HG03442 (cell line): ENCODE data around the gene VPREB3.

Source experiments
- ATAC-seq: cut with Tn5 transposase; IDR thresholded peaks from one replicate; pipeline ENCODE4 v1.9.1; 2021; ENCODE audit warnings: mild to moderate bottlenecking, moderate library complexity; ENCODE audit not compliant: unreplicated experiment

VPREB3 gene, protein sequence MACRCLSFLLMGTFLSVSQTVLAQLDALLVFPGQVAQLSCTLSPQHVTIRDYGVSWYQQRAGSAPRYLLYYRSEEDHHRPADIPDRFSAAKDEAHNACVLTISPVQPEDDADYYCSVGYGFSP

DNA sequence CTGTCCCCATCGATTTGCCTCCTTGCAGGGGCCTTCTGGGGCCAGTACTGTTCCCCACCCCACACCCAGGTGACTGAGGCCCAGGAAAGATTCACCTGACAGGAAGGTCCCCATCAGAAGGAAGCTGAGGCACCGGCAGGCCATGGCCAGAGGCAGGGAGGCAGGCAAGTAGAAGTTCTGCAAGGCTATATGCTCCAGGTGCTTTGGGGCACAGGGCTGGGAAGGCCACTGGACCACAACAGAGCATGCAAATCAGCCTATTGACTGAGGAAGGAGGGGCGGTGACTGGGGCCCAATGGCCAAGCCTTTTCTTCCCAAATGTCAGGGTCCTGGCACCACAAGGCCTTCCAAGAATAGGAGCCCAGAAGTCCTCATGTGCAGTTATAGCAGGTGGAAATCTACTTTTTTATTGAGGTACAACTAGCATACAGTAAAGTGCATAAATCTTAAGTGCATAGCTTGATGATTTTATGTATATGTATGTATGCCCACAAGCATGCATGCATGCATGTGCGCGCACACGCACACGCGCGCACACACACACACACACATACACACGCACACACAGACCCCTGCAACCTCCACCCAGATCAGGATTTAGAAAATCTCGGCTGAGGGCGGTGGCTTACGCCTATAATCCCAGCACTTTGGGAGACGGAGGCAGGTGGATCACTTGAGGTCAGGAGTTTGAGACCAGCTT, at the start of gene VPREB3:
VPREB3 (minus strand) TSS at position 206 of the 700 bp plus-strand sequence; CDS start at position 144, 62 bp downstream.
- no peak for ATAC-seq

GRCh38 chr22:23803001-23803819, 49.0 kb upstream of the VPREB3 start:
- no peak for ATAC-seq

DNA sequence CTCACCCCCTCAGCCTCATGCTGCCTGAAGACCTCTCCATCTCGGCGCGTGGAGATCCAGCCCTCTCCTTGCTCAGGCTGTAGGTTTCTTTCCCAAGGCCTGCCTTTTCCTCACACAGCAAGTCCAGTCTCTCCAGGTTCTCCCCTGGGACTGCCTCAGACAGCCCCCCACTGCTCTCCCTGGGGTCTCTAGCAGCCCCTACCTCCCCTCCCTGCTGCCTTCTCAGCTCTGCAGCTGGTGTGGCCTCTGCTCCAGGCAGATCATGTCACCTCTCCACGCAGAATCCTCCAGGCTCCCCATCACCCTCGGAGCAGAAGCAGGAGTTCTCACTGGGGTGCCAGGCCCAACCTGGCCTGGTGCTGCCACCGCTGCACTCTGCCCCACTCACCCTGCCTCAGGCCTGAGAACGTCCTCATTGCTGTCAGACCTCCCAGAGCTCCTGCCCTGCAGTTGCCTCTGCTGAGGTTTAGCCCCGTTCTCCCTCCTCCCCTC, 47.7 kb upstream of the VPREB3 start:
- no peak for ATAC-seq

DNA sequence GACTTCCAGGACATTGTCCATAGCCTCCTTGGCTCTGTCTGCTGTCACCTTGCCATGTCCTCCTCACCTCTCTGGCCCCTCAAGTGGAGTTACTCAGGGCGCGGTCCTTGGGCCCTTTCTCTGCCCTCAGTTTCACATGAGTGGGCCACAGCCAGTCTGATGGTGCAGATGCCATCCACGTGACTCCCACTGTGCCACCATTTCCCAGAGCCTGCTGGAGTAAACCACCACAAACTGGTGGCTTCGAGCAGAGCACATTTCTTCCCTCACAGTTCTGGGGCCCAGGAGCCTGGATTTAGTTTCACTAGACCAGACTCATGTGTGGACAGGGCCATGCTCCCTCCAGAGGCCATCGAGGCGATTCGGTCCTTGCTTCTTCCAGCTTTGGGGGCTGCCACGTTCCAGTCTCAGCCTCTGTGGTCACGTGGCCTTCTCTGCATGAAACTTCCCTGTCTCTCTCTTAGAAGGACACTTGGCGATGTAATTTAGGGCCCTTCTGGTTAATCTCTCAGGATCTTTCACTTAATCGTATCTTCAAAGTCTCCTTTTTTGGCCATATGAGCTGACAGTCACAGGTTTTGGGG, 47.1 kb upstream of the VPREB3 start:
- ATAC-seq = no peak

DNA sequence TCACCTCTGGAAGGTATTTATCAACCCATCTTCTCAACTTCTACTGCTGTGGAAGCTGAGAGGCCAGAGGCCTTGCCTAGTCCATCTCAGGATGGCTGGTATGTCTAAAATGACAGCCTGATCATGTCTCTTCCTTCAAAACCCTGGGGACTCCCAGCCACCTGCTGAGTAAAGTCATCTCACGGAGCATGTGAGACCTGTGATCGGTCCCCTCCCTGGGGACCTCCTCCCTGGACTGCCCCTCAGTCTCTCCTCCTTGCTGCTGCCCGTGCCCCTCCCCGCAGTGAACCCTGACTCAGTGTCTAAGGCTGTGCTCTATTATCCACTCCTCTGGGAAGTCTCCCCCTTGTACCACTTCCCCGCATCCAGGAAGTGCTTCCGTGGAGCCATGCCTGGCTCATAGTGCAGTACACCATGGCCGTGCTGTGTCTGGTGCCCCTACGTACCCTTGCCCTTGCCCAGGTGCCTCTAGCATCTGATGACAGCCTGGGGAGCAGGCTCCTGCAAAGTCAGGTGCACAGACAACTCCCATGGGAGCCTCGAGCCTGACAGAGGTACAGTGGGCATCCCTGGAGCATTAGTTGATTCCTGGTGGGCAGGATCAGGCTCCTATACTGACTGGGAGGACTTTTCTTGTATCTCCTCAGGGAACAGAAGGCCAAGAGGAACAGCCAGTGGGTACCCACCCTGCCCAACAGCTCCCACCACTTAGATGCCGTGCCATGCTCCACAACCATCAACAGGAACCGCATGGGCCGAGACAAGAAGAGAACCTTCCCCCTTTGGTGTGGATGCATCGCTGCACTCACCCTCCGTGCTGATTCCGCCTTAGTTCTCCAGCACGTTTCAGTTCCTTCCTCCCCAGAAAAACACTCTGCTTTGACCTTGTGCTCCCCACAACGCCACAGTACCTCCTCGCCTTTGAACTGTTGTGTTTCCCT, 46.3 kb upstream of the VPREB3 start:
- peak; percentile 52 for ATAC-seq

DNA sequence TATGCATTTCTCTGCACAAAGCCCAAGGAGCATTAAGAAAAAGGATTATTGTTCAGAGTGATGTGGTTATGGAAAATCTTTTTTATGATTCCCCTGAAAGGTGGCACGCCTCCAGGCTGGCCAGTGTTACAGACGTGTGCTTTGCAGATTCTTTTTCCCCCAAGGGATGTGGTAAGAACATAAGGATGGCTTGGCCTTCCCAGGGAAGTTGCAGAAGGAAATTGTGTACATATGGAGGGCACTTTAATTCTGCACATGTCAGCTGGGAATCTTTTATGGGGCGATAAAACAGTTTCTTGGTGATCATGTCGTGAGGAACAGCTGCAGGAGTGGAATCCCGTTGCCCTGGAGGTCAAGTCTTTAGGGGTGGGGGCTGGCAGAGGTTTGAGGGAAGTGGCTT, 42.2 kb upstream of the VPREB3 start:
- no peak for ATAC-seq

DNA sequence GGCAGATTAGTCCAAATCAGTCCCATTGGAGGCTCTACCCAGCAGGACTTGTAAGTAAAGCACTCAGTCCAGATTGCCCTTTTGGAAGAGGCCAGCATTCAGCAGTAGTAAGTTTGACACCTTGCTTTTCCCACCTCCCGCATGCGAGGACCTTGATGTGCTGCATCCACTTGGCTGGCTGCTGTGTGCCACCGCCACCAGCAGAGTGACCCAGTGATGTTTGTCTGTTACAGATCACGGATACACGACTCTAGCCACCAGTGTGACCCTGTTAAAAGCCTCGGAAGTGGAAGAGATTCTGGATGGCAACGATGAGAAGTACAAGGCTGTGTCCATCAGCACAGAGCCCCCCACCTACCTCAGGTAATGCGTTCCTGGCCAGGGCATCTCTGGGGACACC, 39.1 kb upstream of the VPREB3 start:
- no peak for ATAC-seq

GRCh38 chr22:23791738-23792645, 37.8 kb upstream of the VPREB3 start:
- no peak for ATAC-seq

DNA sequence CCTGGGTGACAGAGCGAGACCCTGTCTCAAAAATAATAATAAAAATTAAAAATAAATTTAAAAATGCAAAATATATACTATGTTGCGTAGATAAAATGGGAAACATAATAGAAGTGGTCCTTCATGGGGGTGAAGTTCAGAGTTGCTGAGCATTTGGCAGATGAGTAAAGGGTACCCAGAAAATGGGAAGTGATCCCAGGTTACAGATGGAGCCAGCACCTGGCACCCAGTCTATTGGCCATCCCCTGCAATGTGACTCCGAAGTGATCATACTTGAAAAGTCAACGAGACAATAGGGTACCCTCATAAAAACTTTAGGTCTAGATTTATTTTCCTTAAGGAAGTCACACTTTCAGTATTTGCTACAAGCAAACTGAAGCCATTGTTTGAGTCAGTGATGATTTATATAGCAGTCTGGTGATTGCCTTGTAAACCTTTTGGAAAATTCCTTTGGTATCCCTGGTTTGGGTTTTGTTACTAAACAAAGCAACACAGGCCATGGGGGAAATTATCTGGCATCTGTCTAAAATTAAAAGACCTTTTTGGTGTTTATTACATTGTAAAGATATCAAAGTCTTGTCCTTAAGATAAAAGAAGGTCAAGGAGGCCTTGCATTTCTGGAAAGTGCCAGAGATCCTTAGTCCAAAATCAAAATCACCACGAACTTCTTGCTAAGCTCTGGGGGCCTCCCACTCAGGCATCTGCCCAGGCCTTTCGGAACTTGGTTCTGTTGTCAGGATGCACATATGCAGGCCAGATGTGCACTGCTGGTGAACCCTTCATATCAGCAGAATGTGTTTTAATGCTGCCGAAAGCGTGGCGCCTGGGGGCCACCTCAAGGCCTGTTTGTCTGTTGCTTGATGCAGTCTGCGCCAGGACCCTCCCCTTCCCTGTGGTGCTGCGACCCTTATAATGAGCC, 36.9 kb upstream of the VPREB3 start:
- no peak for ATAC-seq

- ATAC-seq = no peak
Observed at GRCh38 chr22:23789638-23790037, 35.4 kb upstream of the VPREB3 start.

- no peak for ATAC-seq
Observed at GRCh38 chr22:23789121-23789520, 34.9 kb upstream of the VPREB3 start.

GRCh38 chr22:23787910-23788309, 33.7 kb upstream of the VPREB3 start:
- ATAC-seq = no peak

DNA sequence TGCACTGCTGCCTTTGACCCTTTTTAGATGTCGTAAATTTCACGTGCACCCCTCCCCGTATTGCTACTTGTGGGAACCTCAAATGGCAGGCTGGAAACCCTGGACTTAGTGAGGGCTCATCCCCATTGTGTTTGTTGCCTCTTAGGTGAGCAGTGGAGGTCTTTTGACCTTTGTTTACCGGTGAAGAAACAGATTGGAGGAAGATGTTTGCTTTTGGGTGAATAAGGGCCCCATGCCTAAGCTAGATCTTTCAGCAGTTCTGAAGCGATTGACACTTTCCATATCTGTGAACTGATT, 33.3 kb upstream of the VPREB3 start:
- ATAC-seq = no peak

DNA sequence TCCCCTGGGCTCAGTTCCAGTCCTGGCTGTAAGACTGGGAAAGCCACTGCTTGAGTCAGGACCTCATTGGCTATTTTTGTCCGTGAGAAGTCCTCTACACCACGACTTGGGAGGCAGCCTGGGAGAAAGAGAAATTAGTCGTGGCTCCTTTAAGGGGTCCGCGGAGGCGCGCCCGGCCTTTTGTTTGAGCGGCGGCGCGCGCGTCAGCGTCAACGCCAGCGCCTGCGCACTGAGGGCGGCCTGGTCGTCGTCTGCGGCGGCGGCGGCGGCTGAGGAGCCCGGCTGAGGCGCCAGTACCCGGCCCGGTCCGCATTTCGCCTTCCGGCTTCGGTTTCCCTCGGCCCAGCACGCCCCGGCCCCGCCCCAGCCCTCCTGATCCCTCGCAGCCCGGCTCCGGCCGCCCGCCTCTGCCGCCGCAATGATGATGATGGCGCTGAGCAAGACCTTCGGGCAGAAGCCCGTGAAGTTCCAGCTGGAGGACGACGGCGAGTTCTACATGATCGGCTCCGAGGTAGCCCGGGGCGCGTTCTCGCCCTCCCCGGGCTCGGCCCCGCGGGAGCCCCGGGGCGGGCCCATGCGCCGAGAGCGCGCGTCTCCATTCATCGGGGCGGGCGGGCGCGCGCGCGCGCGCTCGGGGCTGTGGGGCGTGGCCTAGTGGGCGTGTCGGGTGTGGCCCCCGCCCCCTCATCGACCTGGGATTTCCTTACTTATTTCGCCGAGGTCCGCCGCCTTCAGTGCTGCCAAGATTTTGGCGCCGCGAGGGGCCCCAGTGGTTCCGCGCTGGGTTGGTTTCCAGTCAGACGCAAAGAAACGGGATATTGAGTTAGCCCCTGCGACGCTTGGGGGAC, 32.8 kb upstream of the VPREB3 start, which contains the start of gene SMARCB1:
SMARCB1 (plus strand) TSS at position 215 of the 848 bp plus-strand sequence; CDS start at position 419, 204 bp downstream.
- ATAC-seq = peak; percentile 65

- ATAC-seq = no peak
Observed at GRCh38 chr22:23786261-23786710, 32.1 kb upstream of the VPREB3 start.

GRCh38 chr22:23784215-23784732, 30.0 kb upstream of the VPREB3 start:
- ATAC-seq = no peak
